GM12873 (cell line): ENCODE measurements around the gene DBNDD1.

ENCODE experiments used
- CTCF ChIP-seq: IDR thresholded peaks from 2 replicates; pipeline ENCODE4 v1.5.1; 2012; ENCODE audit warnings: low read depth, mild to moderate bottlenecking, moderate library complexity, low read length, control low read depth; ENCODE audit not compliant: insufficient read depth; ENCODE audit errors: missing control alignments

The DBNDD1 gene

GRCh38 chr16:89999831-90000574 is 19.3 kb downstream of the DBNDD1 start:
- TF ChIP-seq CTCF = peak; percentile 29

GRCh38 chr16:89996178-89996489 is 23.1 kb downstream of the DBNDD1 start:
- TF ChIP-seq CTCF = no peak

GRCh38 chr16:89994389-89994720 is 24.9 kb downstream of the DBNDD1 start:
- no peak for TF ChIP-seq CTCF

GRCh38 chr16:89993971-89994370 is 25.3 kb downstream of the DBNDD1 start:
- TF ChIP-seq CTCF = no peak

GRCh38 chr16:89993377-89993776 is 25.9 kb downstream of the DBNDD1 start:
- no peak for TF ChIP-seq CTCF

- TF ChIP-seq CTCF = no peak
Observed at GRCh38 chr16:89990799-89991198, 28.5 kb downstream of the DBNDD1 start.

- no peak for TF ChIP-seq CTCF
Observed at GRCh38 chr16:89988951-89989350, 30.3 kb downstream of the DBNDD1 start.
